Measurements from ENCODE around the gene KIF19.

The KIF19 gene

DNA sequence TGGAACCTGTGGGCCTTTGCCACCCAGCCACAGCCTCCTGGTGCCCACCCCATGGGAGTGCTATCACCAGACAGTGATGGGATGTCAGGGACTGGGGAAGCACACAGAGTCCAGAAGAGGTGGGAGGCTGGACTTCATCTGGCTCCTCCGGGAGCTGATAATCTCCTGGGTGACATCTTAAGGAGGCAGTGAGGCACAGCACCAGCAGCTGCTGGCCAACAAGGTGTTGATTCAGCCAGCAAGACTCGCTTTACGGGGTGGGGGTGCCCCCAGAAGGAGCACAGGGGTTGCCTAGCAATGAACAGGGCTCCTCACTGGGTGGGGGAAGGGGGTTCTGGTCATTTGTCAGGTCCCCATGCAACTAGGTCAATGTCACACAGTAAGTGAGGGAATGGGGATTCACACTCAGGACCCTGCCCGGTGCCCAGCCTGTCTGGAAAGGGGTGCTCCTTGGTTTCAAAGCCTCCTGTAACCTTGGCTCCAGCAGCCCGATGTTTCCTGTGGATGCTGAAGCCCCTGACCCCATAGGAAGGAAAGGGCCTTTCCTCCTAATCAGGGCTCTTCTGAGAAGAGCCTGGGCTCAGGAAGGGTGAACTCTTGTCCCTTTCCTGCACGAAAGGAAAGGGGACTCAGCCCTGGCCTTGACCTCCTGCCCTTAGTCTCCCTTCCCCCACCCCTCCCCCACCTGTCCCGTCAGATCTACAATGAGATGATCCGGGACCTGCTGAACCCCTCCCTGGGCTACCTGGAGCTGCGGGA lies 17.7 kb downstream of the KIF19 start:
- no peak for DNase-seq

DNA sequence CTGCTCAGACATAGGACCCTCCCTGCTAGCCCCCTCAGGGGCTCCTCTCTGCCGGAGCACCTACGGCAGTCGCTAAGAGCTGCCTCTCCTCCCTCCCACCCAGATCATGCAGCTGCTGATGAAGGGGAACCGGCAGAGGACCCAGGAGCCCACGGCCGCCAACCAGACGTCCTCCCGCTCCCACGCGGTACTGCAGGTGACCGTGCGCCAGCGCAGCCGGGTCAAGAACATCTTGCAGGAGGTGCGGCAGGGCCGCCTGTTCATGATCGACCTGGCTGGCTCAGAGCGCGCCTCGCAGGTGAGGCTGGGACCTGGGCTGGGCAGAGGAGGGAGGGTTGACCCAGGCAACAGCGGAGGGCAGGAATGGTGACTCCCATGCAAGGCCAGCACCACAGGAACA lies 18.6 kb downstream of the KIF19 start:
- no peak for DNase-seq

DNA sequence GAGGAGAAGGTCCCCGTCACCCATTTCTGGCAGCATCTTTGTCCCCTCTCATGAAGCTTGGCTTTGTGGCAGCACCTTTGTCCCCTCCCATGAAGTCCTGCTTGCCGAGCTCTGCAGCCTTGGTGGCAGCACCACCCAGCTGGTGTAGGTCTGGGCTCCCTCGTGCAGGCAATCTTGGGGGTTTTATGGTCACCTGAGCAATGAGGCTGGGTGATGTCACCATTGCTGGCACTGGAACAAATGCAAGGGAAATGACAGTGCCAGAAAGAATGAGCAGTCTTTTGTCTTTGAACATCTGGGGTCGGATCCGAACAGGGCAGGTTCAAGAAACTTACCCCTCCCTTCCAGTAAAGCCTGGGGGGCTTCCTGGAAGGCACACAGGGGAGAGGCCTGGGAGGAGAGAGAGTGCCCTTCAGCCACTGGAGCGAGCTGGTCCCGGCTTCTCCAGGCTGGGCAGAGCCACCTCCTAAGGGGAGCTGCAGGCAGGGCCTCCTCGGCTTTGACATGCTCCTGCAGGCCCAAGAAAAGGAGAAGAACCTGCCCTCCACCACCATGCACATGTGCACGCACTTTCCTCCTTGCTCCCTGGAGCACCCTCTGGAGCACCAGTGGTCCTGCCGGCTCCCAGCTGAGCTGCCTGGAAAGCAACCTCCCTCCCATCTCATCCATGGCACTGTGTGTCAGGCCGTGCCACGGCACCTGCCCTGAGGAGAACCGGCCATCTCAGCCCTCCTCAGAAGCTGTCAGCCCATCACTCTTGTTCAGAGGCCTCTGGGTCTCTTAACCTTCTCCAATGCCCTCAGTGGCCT lies 19.6 kb downstream of the KIF19 start:
- DNase-seq = no peak

DNA sequence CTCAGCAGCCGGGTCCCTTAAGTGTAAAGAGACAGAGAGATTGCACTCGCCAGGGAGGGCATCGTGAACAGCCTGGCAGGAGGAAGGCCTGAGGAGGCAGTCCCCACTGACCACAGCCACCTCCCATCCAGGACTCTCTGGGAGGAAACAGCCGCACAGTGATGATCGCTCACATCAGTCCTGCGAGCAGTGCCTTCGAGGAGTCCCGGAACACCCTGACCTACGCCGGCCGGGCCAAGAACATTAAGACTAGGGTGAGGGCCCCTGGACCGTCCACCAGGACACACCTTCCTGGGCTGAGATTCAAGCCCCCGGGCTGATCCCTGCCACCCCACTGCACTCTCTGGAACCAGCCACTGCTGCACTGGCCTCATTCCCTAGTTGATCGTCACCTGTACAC lies 21.6 kb downstream of the KIF19 start:
- no peak for DNase-seq

DNA sequence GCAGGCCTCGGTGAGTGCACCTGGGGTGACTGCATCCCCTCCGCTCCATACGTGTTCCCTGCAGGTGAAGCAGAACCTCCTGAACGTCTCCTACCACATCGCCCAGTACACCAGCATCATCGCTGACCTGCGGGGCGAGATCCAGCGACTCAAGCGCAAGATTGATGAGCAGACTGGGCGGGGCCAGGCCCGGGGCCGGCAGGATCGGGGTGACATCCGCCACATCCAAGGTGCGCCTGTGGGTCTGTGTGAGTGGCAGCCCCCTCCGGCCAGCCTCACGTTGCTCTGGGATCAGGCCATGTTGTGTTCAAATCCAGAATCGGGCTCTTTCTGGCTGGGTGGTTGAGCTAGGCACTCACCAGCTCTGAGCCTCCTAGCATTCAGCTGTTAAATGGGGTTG lies 23.1 kb downstream of the KIF19 start:
- DNase-seq = no peak

DNA sequence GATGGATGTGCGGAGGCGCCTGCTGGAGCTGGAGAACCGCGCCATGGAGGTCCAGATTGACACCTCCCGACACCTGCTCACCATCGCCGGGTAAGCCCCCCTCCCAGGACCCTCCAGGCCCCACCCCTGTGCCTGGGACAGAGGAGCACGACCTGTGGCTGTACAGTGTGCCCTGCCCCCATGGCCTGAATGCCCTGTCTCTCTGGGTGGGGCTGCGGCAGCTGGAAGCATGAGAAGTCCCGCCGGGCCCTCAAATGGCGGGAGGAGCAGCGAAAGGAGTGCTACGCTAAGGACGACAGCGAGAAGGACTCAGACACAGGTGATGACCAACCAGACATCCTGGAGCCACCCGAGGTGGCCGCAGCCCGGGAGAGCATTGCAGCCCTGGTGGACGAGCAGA lies 24.5 kb downstream of the KIF19 start:
- DNase-seq = no peak

DNA sequence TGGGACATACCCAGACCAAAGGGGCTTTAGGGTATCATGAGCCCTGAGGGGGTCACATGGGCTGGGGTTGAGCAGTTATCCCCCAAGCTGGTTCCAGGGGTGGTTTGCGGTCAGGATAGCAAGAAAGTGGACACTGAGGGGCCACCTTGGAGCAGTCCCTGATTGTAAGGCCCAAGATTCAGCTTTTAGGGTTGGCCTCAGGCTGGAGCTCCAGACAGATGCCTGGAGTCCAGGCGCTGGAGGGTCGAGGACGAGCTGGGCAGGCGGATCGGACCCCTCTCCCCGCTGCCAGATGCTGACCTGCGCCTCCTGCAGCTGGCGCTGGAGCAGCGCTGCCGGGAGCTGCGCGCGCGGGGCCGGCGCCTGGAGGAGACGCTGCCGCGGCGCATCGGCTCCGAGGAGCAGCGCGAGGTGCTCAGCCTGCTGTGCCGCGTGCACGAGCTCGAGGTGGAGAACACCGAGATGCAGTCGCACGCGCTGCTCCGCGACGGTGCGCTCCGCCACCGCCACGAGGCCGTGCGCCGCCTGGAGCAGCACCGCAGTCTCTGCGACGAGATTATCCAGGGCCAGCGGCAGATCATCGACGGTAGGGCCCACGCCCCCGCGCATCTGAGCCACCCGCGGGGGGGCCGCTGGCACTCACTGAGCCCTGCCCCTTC lies 25.7 kb downstream of the KIF19 start:
- peak; percentile 41 for DNase-seq

DNA sequence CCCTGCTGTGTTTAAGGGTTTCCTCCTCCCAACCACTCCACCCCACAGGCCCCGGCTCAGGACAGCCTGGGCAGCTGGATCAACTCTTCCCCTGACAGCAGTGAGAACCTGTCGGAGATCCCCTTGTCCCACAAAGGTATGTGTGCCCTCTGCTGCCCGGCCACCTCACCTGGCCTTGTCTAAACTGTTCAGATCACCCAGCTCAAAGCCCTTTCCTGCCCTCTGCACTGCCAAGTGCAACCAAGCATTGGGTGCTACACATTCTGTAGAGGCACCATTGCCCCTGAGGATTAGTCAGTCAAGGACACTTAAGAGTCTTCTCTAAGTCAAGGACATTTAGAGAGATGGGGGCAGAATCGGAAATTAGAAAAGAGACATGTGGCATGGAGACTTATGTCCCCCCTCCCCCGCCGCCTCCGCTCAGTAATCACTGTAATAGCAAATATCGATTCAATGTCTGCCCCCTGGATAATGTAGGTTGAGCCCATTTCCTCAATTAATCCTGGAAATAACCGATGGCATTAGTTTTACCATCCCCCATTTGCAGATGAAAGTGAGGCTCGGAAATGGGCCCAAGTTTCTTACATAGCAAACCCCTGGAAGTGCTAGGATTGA lies 27.5 kb downstream of the KIF19 start:
- DNase-seq = no peak

DNA sequence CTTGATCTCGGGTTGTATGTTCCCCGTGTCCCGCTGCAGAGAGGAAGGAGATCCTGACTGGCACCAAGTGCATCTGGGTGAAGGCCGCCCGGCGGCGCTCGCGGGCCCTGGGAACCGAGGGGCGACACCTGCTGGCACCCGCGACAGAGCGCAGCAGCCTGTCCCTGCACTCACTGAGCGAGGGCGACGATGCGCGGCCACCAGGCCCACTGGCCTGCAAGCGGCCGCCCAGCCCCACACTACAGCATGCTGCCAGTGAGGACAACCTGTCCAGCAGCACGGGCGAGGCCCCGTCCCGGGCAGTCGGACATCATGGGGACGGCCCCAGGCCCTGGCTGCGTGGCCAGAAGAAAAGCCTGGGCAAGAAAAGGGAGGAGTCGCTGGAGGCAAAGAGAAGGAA lies 28.1 kb downstream of the KIF19 start:
- DNase-seq = peak; percentile 87

DNA sequence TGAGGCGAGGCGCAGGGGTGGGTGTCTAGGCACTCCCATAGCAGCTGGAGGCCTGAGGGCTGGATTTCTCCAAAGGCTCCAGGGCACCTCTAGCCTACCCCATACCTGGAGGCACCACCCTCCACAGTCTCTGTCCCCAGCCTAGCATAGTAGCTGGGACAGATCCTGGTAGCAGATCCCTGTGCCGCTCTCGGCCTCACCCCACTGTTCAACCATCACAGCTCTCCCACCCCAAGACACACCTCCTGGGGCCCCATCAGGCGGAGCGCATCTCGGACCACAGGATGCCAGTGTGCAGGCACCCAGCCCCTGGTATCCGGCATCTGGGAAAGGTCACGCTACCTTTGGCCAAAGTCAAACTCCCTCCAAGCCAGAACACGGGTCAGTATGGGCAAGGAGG lies 28.5 kb downstream of the KIF19 start:
- no peak for DNase-seq

DNA sequence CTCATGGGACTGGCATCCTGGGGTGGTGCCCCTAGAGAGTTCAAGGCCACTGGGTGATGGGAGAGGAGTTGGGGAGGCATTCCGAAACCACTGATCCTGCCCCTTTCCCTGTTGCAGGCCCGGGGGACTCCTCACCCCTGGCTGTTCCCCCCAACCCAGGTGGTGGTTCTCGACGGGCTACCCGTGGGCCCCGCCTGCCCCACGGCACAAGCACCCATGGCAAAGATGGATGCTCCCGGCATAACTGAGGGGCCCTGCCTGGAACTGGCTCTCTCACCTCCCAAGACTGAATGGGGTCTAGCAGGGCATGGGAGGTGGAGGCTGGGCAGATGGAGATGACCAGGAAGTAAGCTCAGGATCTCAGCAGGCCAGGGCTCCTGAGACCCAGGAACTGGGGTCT lies 29.0 kb downstream of the KIF19 start:
- DNase-seq = no peak

DNA sequence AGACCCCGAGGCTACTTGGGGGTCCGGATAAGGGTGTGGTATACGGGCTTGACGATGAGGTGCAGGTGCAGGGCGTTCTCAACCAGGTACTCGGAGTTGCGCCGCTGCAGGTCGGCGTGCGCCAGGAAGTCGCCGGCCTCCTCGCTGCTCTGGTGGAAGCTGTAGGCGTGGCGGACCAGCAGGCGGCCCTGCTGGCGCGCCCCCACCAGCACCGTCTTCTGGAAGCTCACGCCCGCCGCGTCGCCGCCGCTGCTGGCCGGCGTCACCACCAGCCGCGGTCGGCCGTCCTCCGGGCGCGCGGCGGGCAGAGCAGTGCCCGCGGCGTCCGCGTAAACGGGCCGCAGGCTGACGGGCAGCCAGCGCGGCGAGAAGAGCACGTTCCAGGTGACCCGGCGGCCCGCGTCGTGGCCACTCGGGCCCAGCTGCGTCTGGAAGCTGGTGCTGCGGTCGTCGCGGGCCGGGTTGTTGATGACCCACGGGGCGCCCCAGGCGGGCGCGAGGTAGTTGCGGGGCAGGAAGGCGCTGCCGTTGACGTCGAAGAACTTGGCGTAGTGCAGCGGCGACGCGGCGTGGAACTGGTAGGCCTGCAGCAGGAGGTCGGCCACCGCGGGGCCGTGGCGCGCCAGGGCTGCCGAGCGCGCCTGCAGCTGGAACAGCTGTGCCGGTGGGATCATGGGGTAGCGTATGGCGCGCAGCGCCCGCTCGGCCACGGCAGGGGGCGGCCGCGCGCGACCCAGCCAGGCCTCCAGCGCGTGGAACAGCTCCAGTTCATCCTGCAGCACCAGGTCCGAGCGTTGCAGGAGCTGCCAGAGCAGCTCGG lies 30.8 kb downstream of the KIF19 start:
- DNase-seq = peak; percentile 34

DNA sequence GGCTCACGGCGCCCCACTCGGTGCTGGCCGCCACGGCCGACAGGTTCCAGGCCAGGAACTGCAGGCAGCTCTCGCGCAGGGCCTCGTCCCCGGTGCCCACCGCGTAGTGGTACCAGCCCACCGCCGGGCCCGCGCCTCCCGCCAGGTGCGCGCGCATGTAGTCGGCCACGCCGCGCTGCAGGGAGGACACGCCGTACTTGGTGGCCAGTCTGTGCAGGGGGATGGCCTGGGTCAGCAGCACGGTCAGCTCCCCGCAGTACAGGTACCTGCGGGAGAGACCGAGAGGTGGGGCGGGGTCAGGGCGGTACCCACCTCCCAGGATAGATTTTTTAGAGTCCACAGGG lies 31.4 kb downstream of the KIF19 start:
- DNase-seq = no peak

DNA sequence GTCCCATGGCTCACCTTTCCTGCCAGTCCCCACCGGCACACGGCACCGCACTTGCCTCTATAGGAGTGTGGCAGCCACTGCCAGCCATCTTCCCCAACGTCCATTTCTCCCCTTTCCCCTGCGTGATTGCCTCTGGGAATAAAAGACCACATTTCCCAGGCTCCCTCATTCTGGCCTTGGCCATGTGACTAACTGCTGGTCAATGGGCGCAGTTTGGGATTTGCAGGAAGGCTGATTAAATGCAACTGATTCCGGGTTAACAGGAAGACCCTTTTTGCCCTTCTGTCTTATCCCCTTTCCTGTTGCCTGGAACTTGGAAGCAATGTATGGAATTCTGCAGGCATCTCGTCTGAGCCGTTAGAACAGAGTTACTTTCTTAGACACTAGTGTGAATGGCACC lies 32.7 kb downstream of the KIF19 start:
- no peak for DNase-seq

DNA sequence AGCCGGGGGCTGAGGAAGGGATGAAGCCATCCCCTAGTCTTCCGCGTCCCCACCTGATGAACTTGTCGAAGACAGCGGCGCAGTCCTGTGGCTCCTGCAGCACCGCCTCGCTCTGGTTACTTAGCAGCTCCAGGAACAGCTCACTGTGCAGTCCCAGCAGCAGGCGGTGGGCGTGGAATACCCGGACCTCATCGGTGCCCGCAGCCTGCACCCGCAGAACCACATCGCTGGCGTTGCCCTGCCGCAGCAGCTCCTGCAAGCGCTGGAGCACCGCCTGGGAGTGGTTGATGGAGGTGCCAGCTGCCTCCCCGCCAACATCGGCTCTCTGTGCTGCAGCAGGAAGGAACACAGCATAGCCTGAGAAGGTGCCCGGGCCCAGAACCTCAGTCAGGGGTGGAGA lies 33.9 kb downstream of the KIF19 start:
- DNase-seq = no peak

DNA sequence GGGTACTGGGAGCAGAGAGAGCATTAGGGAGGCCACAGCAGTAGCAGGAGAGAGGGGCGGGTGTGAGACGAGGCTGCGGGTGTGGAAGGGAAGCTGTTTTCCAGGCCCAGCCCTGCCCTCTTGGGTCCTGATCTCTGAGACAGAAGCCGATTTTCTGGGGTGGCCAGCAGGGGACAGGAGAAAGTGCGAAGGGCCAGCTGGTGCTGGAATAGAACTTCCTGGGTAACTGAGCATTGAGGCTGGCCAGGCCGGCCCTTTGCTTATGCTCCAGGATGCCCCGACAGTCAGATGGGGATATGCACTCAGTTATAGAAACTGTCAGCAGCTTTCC lies 34.8 kb downstream of the KIF19 start:
- no peak for DNase-seq

DNA sequence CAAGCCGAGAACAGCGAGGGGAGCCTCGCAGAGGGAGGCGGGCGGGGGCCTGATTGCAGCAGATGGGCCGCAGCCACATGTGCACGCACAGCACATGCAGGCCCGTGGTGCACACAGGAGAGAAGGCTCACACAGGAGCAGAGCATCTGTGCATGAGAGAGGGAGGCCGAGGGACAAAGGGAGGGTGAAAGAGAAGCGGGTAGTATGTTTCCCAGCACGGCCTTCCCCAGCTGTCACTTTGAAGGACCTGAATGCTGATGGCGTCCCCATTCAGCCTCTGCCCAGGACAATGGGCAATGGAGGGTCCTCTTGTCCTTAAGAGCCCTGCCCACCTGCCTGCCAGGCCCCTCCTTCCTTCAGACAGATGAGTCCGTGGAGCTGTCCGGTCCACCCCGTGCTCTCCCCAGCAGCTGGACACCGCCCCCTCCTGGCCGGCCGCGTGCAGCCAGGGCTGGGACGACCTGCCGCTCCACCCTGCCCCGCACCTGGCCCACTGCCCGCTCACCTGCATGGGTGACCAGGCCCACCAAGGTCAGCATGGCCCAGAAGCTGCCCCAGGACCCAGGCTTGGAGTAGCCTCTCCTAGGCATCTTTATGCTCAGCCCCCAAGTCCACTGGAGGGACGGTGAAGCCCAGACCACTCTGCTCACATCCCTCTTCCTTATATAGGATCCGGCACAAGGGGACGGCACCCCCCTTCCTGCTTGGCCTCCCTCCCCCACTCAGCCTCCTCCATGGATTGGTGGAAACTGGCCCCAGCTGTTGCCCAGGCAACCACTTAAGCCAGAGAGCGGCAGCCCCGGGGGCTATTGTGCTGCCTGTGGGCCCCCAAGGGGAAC lies 35.4 kb downstream of the KIF19 start, which contains the start of gene BTBD17:
BTBD17 (minus strand) TSS at position 639 of the 839 bp plus-strand sequence; CDS start at position 590, 49 bp downstream.
- DNase-seq = peak; percentile 54

DNA sequence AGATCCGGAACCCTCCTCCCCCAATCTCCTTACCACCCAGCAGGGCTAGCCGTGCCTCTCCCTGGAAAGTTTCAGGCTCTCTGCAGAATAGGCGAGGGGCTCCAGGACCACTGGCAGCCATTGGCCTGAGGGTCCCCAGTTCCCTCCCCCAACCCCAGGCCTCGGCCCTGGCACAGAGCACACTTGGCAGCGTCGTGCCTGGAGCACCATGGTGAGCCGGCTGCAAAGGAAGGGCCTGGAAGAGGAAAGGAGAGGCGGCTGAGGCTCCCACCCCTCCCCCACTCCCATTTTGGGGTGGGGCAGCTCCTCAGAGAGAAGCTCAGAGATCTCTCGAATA lies 36.0 kb downstream of the KIF19 start:
- no peak for DNase-seq

DNA sequence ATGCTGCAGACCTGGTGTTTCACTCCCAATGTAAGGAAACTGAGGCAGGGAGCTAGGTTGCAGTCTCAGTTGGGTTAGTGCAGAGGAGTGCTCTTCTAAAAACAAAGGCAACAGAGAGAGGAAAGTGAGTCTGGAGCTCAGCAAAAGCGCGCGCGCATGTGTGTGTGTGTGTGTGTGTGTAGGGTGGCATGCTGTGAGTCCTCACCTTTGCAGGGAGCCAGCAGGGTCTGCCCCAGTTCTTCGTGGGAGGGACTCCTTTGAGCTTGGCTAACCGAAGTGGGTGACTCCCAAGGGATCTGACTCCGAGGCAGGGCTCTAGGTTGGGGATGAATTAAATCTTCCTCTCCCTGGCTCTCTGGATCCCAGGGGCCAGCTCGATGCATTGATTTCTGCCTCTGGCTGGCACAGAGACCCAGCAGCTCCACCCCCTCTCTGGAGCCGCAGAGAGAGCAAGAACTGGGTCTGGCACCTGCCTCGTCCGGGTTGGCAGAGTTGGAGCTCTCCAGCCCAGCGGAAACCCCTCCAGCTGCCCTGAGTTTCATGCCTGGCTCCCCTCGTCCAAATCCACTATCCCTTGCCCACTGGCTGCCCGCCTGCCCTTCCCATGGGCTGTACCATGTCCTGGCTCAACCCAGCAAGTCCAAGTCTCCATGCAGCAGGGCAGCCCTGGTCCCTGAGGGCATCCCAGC lies 36.9 kb downstream of the KIF19 start:
- DNase-seq = no peak

DNA sequence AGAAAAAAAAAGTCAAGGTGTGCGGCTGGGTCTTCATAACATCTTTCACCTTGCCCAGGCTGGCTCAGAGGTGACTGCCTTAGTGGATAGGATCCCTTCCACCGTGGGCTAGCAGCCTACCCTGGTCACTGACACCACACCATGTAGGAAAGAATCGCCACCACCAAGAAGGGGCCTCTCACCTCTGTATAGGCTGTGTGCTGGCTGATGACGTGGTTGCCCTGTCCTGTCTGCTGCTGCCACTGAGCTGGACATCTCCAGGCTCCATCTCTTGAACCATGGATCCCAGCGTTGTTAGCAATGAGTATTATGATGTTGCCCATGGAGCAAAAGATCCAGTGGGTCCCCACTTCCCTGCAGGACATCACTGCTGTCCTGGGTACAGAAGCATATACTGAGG lies 41.2 kb downstream of the KIF19 start, which contains the start of gene GPR142:
GPR142 (plus strand) TSS at position 301 of the 400 bp plus-strand sequence. CDS start 2,035 bp downstream, outside the sequence.
- DNase-seq = no peak

Measured in activated CD4-positive, alpha-beta T cell treated with anti-CD3 and anti-CD28 coated beads for 48 hours (primary cell).